HepG2 (cell line): ENCODE data around the gene SRPRA. TPM values are rescaled to one million over a fixed set of nuclear protein-coding genes. Genes with fewer than 3 reads are reported as not detected.

Experiments
- ATAC-seq: fragments of 200-7000 bp; cut with Tn5 transposase; 3 replicates; pipeline ENCODE4 v1.9.1; 2020; ENCODE audit warnings: mild to moderate bottlenecking, moderate library complexity
- BruUV-seq: library from RNA; stranded (reverse); fragments of 400-500 nt; replicated peaks from 2 replicates; lab custom pipeline; 2021; lab: Mats Ljungman, UMichigan
- CTCF ChIA-PET: fragments of 300-600 bp; formaldehyde crosslinking; extraction: SDS; loops from one replicate; lab custom pipeline; 2021; ENCODE audit warnings: low total read pairs, inconsistent platforms, low intra/inter-chr PET ratio; lab: Yijun Ruan, JAX
- POLR2A ChIA-PET: fragments of 350-600 bp; sonication (Branson Sonifier 250); formaldehyde crosslinking; loops from one replicate; lab custom pipeline; 2020; ENCODE audit warnings: antibody characterized with exemption, inconsistent platforms; lab: Yijun Ruan, JAX
- DNase-seq: peaks from one replicate; pipeline ENCODE4 v3.0.0-alpha.2; 2015; ENCODE audit warnings: low spot score
- FAIRE-seq: peaks from 3 replicates; lab custom pipeline; 2011; peaks lifted over from hg19 to GRCh38; lab: Jason Lieb, UNC
- H2AFZ ChIP-seq: one replicate; pipeline ENCODE4 v1.6.1; 2011; ENCODE audit warnings: low read length, inconsistent platforms
- H3K27ac ChIP-seq: fragments of 300-600 bp; 3 replicates; pipeline ENCODE4 v1.8.0; 2011; ENCODE audit warnings: mixed run types, mild to moderate bottlenecking, mixed read lengths, low read length, inconsistent platforms; ENCODE audit not compliant: insufficient read depth; ENCODE audit errors: extremely low read length
- H3K27me3 ChIP-seq, 2 experiments: fragments of 200-600 bp in 1 of 2; 2 replicates in 1 of 2; 3 replicates in 1 of 2; pipeline versions ENCODE4 v1.6.0 to v1.8.0; 2011; ENCODE audit warnings: low read length in 2 of 2, mild to moderate bottlenecking in 2 of 2, moderate library complexity in 2 of 2, inconsistent platforms in 1 of 2; ENCODE audit not compliant: insufficient read depth in 2 of 2, control insufficient read depth in 1 of 2
- H3K36me3 ChIP-seq, 2 experiments: fragments of 200-600 bp in 1 of 2; replicated peaks in 1 of 2; 2 replicates in 1 of 2; 3 replicates in 1 of 2; pipeline versions ENCODE4 v1.5.1 to v1.8.0; 2011; ENCODE audit warnings: low read length in 2 of 2, inconsistent platforms in 1 of 2; ENCODE audit not compliant: insufficient read depth in 2 of 2, control insufficient read depth in 1 of 2
- H3K4me1 ChIP-seq: 2 replicates; pipeline ENCODE4 v1.5.1; 2012; ENCODE audit warnings: low read length, inconsistent platforms; ENCODE audit not compliant: insufficient read depth
- H3K4me2 ChIP-seq: 2 replicates; pipeline ENCODE4 v1.6.0; 2011; ENCODE audit warnings: low read depth, low read length, inconsistent platforms
- H3K4me3 ChIP-seq, 3 experiments: fragments of 200-600 bp in 1 of 3; sonication (generic), shearing (Covaris generic) in 1 of 3; replicated peaks in 1 of 3; 2 replicates each; pipeline ENCODE4 v1.5.1; 2011 to 2016; ENCODE audit warnings: low read length in 3 of 3, inconsistent platforms in 2 of 3, low read depth in 2 of 3, mild to moderate bottlenecking in 2 of 3, control low read depth in 1 of 3, mixed read lengths in 1 of 3; ENCODE audit not compliant: insufficient read depth in 1 of 3
- H3K79me2 ChIP-seq: one replicate; pipeline ENCODE4 v1.6.1; 2011; ENCODE audit warnings: low read length, inconsistent platforms; ENCODE audit not compliant: insufficient read depth
- H3K9ac ChIP-seq: 2 replicates; pipeline ENCODE4 v1.6.0; 2011; ENCODE audit warnings: mild to moderate bottlenecking, low read depth, low read length, inconsistent platforms; ENCODE audit not compliant: insufficient read depth
- H3K9me3 ChIP-seq: 2 replicates; pipeline ENCODE4 v1.5.1; 2012; ENCODE audit warnings: mild to moderate bottlenecking, low read length
- H4K20me1 ChIP-seq: 2 replicates; pipeline ENCODE4 v1.6.0; 2011; ENCODE audit warnings: inconsistent platforms, mild to moderate bottlenecking, low read length, moderate library complexity; ENCODE audit not compliant: insufficient read depth
- DNMT1 ChIP-seq: sonication (generic); formaldehyde crosslinking; IDR thresholded peaks from 2 replicates; pipeline ENCODE4 v1.5.1; 2020; ENCODE audit warnings: mild to moderate bottlenecking, missing genetic modification reagents
- POLR2AphosphoS5 ChIP-seq: IDR thresholded peaks from 2 replicates; pipeline ENCODE4 v1.6.1; 2012; ENCODE audit warnings: low read depth, low read length
- TCF7 ChIP-seq: sonication (generic); IDR thresholded peaks from 2 replicates; pipeline ENCODE4 v1.6.1; 2016; ENCODE audit warnings: antibody characterized with exemption, low read depth
- WGBS: methylation state at CpG from one replicate; pipeline ENCODE4 v1.1.6; 2017; ENCODE audit warnings: low lambda C conversion rate; 5-methylcytosine and 5-hydroxymethylcytosine counted together
- in situ Hi-C: cut with HindIII; loops from 2 replicates; pipeline ENCODE4 v1.10.0; 2017; ENCODE audit warnings: low pct_unique_long_range_greater_than_20kb; ENCODE audit not compliant: extremely low pct_ligation_motif_present
- intact Hi-C: fragments of 100-400 bp; cut with micrococcal nuclease; formaldehyde crosslinking; loops from one replicate; pipeline ENCODE4 v1.10.0; 2022; ENCODE audit not compliant: unreplicated experiment
- polyA plus RNA-seq, 8 experiments: library from polyadenylated mRNA; depleted of rRNA in 3 of 8; stranded (reverse) in 7 of 8; unstranded in 1 of 8; fragments of >200 nt; fragmentation: Illumina TruSeq in 4 of 8; extraction: Trizol in 4 of 8; gene quantifications; 2 replicates each; pipeline versions ENCODE4 v1.2.1 to v1.2.3, GENCODE V29; 2011 to 2016; ENCODE audit warnings: low read depth in 4 of 8, missing spikeins in 1 of 8, mixed read lengths in 1 of 8; ENCODE audit not compliant: insufficient read depth in 1 of 8
- total RNA-seq, 5 experiments: library from RNA; depleted of rRNA; stranded (reverse); fragments of >200 nt; fragmentation: Illumina TruSeq; extraction: Trizol; gene quantifications; 2 replicates each; pipeline ENCODE4 v1.2.3, GENCODE V29; 2016; ENCODE audit warnings: low read depth in 1 of 5
- TF ChIP-seq, protein P1 (sequence below): sonication (generic); formaldehyde crosslinking; IDR thresholded peaks from 2 replicates; pipeline ENCODE4 v1.4.0; 2020; ENCODE audit warnings: missing genetic modification reagents
- TF ChIP-seq, protein P2 (sequence below): sonication (generic); formaldehyde crosslinking; IDR thresholded peaks from 2 replicates; pipeline ENCODE4 v1.4.0; 2020; ENCODE audit warnings: missing genetic modification reagents
- TF ChIP-seq, protein P3 (sequence below): sonication (generic); formaldehyde crosslinking; IDR thresholded peaks from 2 replicates; pipeline ENCODE4 v1.4.0; 2020; ENCODE audit warnings: missing genetic modification reagents, borderline replicate concordance

Gene SRPRA
- total and polyA plus RNA-seq, 2 of the 13 experiments (the other 11 are each of a cell fraction or from before 2014, with no cell fraction given) = 27.7 to 64.6 TPM

DNA sequence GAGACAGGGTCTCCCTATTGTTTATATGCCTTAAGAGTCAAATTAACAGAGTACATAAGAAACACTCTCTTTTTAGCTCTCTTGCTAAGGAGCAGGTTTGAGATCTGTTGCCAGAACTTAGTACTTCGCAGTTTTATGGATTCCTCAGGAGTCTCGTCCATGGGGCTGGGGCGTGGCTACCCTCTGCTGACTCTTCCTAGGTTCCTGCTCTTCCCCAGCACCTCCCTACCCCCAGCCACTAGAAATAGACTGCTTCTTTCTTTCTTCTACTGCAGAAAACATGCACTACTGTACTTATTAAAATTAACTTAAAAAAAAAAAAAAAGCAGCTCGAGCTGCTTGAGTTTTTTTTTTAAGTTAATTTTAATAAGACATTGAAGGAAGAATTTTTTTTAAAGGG lies 49.1 kb downstream of the SRPRA start (continued):
- TF ChIP-seq, protein P1, sequence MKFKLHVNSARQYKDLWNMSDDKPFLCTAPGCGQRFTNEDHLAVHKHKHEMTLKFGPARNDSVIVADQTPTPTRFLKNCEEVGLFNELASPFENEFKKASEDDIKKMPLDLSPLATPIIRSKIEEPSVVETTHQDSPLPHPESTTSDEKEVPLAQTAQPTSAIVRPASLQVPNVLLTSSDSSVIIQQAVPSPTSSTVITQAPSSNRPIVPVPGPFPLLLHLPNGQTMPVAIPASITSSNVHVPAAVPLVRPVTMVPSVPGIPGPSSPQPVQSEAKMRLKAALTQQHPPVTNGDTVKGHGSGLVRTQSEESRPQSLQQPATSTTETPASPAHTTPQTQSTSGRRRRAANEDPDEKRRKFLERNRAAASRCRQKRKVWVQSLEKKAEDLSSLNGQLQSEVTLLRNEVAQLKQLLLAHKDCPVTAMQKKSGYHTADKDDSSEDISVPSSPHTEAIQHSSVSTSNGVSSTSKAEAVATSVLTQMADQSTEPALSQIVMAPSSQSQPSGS (CRISPR knock-in tag) = no peak
- no peak for TF ChIP-seq DNMT1 (CRISPR knock-in tag)
- TF ChIP-seq, protein P2, sequence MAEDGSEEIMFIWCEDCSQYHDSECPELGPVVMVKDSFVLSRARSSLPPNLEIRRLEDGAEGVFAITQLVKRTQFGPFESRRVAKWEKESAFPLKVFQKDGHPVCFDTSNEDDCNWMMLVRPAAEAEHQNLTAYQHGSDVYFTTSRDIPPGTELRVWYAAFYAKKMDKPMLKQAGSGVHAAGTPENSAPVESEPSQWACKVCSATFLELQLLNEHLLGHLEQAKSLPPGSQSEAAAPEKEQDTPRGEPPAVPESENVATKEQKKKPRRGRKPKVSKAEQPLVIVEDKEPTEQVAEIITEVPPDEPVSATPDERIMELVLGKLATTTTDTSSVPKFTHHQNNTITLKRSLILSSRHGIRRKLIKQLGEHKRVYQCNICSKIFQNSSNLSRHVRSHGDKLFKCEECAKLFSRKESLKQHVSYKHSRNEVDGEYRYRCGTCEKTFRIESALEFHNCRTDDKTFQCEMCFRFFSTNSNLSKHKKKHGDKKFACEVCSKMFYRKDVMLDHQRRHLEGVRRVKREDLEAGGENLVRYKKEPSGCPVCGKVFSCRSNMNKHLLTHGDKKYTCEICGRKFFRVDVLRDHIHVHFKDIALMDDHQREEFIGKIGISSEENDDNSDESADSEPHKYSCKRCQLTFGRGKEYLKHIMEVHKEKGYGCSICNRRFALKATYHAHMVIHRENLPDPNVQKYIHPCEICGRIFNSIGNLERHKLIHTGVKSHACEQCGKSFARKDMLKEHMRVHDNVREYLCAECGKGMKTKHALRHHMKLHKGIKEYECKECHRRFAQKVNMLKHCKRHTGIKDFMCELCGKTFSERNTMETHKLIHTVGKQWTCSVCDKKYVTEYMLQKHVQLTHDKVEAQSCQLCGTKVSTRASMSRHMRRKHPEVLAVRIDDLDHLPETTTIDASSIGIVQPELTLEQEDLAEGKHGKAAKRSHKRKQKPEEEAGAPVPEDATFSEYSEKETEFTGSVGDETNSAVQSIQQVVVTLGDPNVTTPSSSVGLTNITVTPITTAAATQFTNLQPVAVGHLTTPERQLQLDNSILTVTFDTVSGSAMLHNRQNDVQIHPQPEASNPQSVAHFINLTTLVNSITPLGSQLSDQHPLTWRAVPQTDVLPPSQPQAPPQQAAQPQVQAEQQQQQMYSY (CRISPR knock-in tag) = no peak

DNA sequence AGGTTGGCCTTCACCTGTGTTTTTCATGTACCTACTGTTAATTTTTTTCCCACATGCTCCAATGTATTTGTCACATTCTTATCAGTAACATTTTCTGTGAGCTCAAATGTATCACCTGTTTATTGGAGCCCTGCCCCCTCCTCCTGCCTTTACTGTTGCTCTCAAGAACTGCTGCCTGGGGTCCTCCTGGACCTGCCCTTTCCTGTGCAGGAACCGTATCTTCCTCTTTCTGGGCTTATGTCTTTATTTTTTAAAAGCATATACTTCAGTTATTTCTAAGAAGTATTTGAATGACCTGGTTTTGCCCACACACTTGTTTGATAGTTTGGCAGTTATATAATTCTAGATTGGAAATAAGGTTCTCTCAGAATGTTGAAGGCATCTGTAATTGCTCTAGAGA lies 51.2 kb downstream of the SRPRA start:
- H3K9me3 ChIP-seq = no peaks in the 10 kb centered on the region
- intact Hi-C loops (no loop called here), in situ Hi-C loops (loop anchor here (25.0 kb wide), 1 partner anchor 580 kb away; the partner anchor contains the start of gene CHEK1)
- no peaks in the 10 kb centered on the region for H4K20me1 ChIP-seq
- FAIRE-seq = no peak
- ChIA-PET CTCF (no interaction called here), POLR2A (no interaction called here)
- H2AFZ ChIP-seq = no peak overlapping the region
- WGBS = 95% methylated on average over 1 of the region's 1 CpG
- BruUV-seq = no TSS peak
- H3K4me3 ChIP-seq = no peak overlapping the region
- H3K79me2 ChIP-seq = peaks cover 49% of the 10 kb centered on the region
- H3K27me3 ChIP-seq = no peaks in the 10 kb centered on the region
- H3K27ac ChIP-seq = no peak overlapping the region
- no peak overlapping the region for H3K4me2 ChIP-seq
- no peaks in the 10 kb centered on the region for H3K36me3 ChIP-seq
- DNase-seq = no peak
- TF ChIP-seq, protein P3, sequence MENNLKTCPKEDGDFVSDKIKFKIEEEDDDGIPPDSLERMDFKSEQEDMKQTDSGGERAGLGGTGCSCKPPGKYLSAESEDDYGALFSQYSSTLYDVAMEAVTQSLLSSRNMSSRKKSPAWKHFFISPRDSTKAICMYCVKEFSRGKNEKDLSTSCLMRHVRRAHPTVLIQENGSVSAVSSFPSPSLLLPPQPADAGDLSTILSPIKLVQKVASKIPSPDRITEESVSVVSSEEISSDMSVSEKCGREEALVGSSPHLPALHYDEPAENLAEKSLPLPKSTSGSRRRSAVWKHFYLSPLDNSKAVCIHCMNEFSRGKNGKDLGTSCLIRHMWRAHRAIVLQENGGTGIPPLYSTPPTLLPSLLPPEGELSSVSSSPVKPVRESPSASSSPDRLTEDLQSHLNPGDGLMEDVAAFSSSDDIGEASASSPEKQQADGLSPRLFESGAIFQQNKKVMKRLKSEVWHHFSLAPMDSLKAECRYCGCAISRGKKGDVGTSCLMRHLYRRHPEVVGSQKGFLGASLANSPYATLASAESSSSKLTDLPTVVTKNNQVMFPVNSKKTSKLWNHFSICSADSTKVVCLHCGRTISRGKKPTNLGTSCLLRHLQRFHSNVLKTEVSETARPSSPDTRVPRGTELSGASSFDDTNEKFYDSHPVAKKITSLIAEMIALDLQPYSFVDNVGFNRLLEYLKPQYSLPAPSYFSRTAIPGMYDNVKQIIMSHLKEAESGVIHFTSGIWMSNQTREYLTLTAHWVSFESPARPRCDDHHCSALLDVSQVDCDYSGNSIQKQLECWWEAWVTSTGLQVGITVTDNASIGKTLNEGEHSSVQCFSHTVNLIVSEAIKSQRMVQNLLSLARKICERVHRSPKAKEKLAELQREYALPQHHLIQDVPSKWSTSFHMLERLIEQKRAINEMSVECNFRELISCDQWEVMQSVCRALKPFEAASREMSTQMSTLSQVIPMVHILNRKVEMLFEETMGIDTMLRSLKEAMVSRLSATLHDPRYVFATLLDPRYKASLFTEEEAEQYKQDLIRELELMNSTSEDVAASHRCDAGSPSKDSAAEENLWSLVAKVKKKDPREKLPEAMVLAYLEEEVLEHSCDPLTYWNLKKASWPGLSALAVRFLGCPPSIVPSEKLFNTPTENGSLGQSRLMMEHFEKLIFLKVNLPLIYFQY (CRISPR knock-in tag) = no peak
- TF ChIP-seq POLR2AphosphoS5 = no peak
- no peak for TF ChIP-seq TCF7
- peaks cover 13% of the 10 kb centered on the region for H3K4me1 ChIP-seq
- no peak for ATAC-seq
- H3K9ac ChIP-seq = no peak overlapping the region
